HUES6 (cell line): Measurements from ENCODE around the gene KRTAP5-4.
A peak's percentile ranks its signal among the peaks of the same experiment; 100 is the strongest.
"Not testable (repeated sequence)": the region's sequence is repeated elsewhere in the genome, so short reads cannot be mapped to it uniquely, and the experiment has no call there.

Experiments used
- H3K27ac ChIP-seq: 2 replicates; pipeline ENCODE4 v1.7.0; 2013; ENCODE audit warnings: low read depth, mild to moderate bottlenecking, low read length, inconsistent platforms
- H3K27me3 ChIP-seq: 2 replicates; pipeline ENCODE4 v1.6.1; 2013; ENCODE audit warnings: low read length; ENCODE audit not compliant: control insufficient read depth, insufficient read depth
- H3K36me3 ChIP-seq: 2 replicates; pipeline ENCODE4 v1.6.1; 2013; ENCODE audit warnings: low read length; ENCODE audit not compliant: control insufficient read depth, insufficient read depth
- H3K4me1 ChIP-seq: 2 replicates; pipeline ENCODE4 v1.6.1; 2013; ENCODE audit warnings: low read length; ENCODE audit not compliant: control insufficient read depth, insufficient read depth
- H3K4me3 ChIP-seq: 2 replicates; pipeline ENCODE4 v1.5.1; 2013; ENCODE audit warnings: low read depth, low read length
- H3K9ac ChIP-seq: one replicate; pipeline ENCODE4 v1.6.1; 2013; ENCODE audit warnings: mild to moderate bottlenecking, low read length
- H3K9me3 ChIP-seq: 2 replicates; pipeline ENCODE4 v1.6.1; 2013; ENCODE audit warnings: low read depth, low read length; ENCODE audit not compliant: control insufficient read depth, insufficient read depth

The KRTAP5-4 gene

DNA sequence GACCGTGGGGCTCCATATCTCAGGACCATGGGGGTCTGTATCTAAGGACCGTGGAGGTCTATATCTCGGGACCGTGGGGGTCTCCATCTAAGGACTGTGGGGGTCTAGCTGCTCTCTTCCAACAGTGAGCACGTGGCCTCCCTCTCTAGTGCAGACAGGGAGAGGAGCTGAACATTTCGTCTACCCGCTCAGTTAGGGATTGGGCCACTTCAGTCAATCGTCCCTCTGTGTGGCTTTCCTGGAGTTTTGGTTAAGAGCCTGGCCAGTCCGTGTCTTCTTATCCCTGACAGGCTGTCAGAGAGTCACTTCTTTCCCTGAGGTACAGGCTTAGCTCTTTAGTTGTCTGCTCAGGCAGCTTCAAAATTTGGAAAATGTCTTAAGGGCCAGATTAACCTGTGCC, 40.0 kb downstream of the KRTAP5-4 start:
- H3K4me1 ChIP-seq: no peaks in the 10 kb centered on the region
- peaks cover 8% of the 10 kb centered on the region for H3K9me3 ChIP-seq
- no peaks in the 10 kb centered on the region for H3K36me3 ChIP-seq
- H3K9ac ChIP-seq: no peak overlapping the region
- H3K4me3 ChIP-seq: no peak overlapping the region
- no peak overlapping the region for H3K27ac ChIP-seq
- no peaks in the 10 kb centered on the region; the same call in 1 of the 2 replicates for H3K27me3 ChIP-seq

DNA sequence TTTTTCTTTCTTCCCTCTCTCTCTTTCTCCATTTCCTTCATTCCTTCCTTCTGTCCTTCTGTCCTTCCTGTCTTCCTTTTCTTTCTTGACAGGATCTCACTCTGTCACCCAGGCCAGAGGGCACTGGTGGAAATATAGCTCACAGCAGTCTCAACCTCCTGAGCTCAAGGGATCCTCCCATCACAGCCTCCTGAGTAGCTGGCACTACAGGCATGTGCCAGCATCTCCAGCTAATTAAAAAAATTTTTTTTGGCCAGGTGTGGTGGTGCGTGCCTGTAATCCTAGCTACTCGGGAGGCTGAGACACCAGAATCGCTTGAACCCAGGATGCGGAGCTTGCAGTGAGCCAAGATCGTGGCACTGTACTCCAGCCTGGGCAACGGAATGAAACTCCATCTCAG, 45.1 kb downstream of the KRTAP5-4 start:
- H3K36me3 ChIP-seq: no peaks in the 10 kb centered on the region
- peaks cover 41% of the 10 kb centered on the region for H3K27me3 ChIP-seq
- H3K9me3 ChIP-seq: peaks cover 8% of the 10 kb centered on the region
- no peak overlapping the region for H3K27ac ChIP-seq
- no peak overlapping the region for H3K9ac ChIP-seq
- H3K4me3 ChIP-seq: no peak overlapping the region
- peaks cover 4% of the 10 kb centered on the region for H3K4me1 ChIP-seq

DNA sequence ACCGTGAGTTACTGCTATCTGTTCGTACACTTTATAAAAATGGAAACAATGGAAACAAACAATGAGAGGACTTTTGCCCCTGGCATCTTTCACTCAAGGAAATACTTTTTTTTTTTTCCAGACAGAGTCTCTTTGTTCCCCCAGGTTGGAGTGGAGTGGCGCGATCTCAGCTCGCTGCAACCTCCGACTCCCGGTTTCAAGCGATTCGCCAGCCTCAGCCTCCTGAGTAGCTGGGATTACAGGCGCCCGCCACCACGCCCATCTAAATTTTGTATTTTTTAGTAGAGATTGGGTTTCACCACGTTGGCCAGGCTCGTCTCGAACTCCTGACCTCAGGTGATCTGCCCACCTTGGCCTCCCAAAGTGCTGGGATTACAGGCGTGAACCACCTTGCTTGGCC, 46.2 kb downstream of the KRTAP5-4 start:
- H3K4me1 ChIP-seq, H3K9me3 ChIP-seq, H3K9ac ChIP-seq, H3K36me3 ChIP-seq, H3K4me3 ChIP-seq, H3K27ac ChIP-seq: not testable (repeated sequence)
- H3K27me3 ChIP-seq: peaks cover 49% of the 10 kb centered on the region

DNA sequence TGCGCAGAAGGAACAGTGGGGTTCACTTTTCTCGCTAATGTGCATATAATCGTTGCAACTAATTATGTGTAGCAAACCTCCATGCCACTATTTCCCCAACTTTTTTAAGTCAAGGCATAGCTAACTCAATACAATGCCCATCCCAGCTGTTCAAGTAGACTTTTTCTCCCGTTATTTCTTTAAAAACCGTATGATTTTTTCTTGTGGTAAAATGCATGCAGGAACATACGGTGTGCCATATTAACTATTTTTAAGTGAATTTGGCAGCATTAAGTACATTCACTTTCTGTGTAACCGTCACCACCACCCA, 47.0 kb downstream of the KRTAP5-4 start:
- H3K27me3 ChIP-seq: peaks cover 58% of the 10 kb centered on the region
- H3K4me3 ChIP-seq: no peak overlapping the region
- H3K9ac ChIP-seq: no peak overlapping the region
- no peak overlapping the region for H3K27ac ChIP-seq
- peaks cover 8% of the 10 kb centered on the region for H3K9me3 ChIP-seq
- H3K36me3 ChIP-seq: no peaks in the 10 kb centered on the region
- peaks cover 7% of the 10 kb centered on the region for H3K4me1 ChIP-seq

DNA sequence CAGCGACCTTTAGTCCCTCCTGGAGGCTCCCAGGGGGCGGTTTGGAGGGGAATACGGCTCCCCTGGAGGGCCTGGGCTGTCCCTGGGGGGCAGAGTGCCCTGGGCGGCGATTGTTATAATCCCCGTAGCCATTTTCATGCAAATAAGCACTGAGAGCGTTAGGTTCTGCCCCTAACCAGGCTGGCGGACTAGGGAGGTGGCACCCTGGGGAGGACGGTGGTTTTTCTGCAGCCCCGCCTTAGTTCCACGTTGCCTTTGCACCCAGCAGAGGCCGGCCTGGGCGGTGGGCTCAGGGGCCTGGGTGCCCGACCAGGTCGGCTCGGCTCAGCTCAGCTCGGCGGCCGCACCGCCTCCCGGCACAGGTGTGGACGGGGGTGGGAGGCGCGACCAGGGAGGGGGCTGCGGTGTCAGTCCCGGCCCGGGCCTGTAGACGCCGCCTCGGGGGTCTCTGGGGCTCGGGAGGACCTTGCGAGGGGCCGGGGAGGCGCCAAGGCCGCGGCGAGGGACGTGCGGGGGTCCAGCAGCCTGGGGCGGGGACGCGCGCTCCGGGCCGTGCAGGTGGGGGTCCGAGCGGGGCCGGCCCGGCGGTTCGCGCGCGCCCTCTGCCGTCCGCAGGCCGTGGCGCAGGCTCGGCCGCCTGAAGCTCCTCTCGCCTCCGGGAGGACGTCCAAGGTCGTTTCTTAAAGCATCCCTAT, 47.6 kb downstream of the KRTAP5-4 start:
- no peak overlapping the region for H3K27ac ChIP-seq
- peaks cover 63% of the 10 kb centered on the region for H3K27me3 ChIP-seq
- H3K9me3 ChIP-seq: peaks cover 8% of the 10 kb centered on the region
- no peaks in the 10 kb centered on the region for H3K36me3 ChIP-seq
- peaks cover 9% of the 10 kb centered on the region for H3K4me1 ChIP-seq
- H3K9ac ChIP-seq: peak overlapping the region; percentile 14
- peak overlapping the region; percentile 50 for H3K4me3 ChIP-seq

DNA sequence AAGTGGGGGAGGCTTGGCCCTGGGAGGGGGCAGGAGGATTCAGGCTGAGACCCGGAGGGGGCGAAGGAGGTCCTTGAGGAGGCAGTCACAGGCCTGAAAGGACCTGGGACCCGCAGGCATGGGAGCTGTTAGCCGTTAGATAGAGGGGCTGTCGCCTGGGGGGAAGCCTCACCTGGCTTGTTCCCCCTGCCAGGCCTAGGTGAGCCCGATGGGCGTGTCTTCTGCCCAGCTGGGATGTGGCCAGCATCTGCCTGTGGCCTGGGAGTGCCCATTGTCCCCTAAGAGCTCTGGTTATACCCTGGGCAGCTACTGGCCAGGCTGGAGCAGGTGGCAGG, 48.1 kb downstream of the KRTAP5-4 start:
- H3K4me1 ChIP-seq: peaks cover 13% of the 10 kb centered on the region
- H3K36me3 ChIP-seq: no peaks in the 10 kb centered on the region
- H3K27ac ChIP-seq: no peak overlapping the region
- H3K9ac ChIP-seq: no peak overlapping the region
- H3K4me3 ChIP-seq: peak overlapping the region; percentile 50
- peaks cover 8% of the 10 kb centered on the region for H3K9me3 ChIP-seq
- H3K27me3 ChIP-seq: peaks cover 68% of the 10 kb centered on the region

DNA sequence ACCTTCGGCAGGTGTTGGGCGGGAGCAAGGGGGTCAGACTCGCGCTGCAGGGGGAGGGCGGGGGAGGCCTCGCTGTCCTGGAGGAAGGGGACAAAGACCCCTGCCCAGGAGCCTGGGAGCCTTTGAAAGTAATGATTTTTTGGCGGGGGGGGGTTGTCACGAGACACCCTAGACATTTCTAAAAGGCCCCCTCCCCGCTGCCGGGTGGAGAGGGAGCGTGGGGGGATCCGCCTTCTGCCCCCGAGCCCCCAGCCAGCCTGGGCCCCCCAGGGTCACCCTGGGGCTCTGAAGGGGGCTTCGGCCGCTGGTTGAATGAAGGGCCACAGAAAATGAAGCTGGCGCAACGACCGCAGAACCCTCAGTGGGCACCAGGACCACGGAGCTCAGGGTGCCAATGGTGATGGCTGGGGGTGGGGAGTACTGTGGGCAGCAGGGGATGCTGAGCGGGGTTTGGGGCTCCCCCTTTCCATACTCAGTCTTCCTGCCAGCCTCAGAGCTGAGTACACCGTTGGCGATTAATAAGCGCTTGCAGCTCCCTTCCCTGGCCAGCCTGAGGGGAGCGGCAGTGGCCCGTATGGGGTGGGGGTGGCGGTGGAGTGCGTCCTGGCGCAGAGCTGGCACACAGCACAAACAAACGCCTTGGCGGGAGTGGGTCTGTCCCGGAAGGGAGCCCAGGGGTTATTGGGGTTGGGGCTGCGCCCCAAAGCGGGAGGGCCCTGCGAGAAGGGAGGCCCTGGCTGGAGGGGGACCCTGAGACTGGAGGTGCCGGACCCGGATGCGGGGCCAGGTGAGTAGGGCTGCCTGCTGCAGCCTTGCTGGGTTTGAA, 48.6 kb downstream of the KRTAP5-4 start:
- no peak overlapping the region for H3K27ac ChIP-seq

DNA sequence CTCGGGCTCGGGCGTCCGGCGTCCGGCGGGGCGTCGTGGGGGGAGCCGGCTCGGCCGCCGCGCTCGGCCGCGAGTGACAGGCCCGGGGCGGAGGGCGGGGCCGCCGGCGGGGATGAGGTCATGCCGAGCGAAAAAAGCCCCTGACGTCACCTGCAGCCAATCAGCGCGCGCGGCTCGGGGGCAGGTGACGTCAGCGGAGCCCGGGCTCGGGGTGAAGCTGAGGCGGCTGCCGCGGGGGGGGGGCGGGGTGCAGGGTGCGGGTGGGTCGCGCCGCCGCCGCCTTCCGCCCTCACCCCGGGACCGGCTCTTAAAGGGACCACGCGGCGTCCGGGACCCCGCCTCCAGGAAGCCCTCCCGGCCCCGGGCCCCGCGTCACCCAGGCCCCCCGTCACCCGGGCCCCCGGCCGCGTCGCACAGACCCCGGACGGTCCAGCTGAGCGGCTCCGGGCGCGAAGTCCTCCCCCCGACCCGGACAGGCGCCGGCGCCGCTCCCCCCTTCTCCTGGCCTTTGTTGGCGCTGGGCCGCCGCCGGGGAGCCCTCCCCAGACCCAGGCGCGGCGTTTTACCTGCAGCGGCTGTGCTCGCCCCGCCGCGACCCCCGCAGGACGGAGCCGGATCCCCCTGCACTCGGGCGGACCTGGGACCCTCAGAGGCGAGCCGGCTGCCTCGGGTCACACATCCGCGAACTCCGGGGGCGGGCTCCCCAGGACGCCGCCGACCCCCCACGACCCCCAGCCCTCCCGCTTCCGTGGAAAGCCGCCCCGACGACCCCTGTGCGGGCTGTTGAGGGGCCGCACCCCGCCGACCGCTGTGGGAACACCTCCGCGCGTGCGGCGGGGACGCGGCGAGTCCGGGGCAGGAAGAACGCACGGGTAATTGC, 49.5 kb downstream of the KRTAP5-4 start, which contains the start of gene DUSP8:
DUSP8 (minus strand) TSS at position 75 of the 880 bp plus-strand sequence. CDS start 6,445 bp downstream, outside the sequence.
- no peaks in the 10 kb centered on the region for H3K36me3 ChIP-seq
- peak within 1 kb of the TSS; percentile 61 for H3K4me3 ChIP-seq
- H3K27ac ChIP-seq: no peak within 1 kb of the TSS; the same call in 1 of the 2 replicates
- peaks cover 27% of the 10 kb centered on the region for H3K4me1 ChIP-seq
- H3K9me3 ChIP-seq: no peaks in the 10 kb centered on the region
- H3K9ac ChIP-seq: peak within 1 kb of the TSS; percentile 36
- H3K27me3 ChIP-seq: peaks cover 71% of the 10 kb centered on the region

More for the DNA sequence above, 48.6 kb downstream of the KRTAP5-4 start:
- Histone ChIP-seq H3K4me3 (peak overlapping the region; percentile 50), H3K9ac (no peak overlapping the region), H3K9me3 (peaks cover 4% of the 10 kb centered on the region), H3K4me1 (peaks cover 19% of the 10 kb centered on the region), H3K36me3 (no peaks in the 10 kb centered on the region), H3K27me3 (peaks cover 71% of the 10 kb centered on the region)

DNA sequence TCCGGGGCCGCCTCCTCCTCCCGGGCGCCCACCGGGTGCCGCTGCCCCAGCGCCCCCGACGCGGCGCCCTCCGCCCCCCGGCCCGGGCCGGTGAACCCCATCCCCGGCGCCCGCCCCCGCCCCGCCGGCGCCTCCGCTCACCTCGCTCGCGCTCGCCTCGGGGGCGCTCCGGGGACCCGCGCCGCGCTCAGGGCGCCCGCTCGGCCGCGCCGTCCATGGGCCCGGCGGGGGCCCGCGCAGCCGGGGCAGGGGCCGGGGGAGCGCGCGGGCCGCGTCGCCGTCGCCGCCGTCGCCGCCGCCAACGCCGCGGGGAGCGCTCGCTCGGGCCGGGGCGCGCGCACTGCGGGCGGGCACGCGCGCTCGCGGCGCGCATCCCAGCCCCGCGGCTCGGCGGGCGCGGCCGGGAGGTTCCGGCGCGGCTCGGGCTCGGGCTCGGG, 50.2 kb downstream of the KRTAP5-4 start:
- no peak overlapping the region for H3K9ac ChIP-seq
- H3K4me3 ChIP-seq: peak overlapping the region; percentile 61; the same call in 1 of the 2 replicates
- H3K27me3 ChIP-seq: peaks cover 71% of the 10 kb centered on the region
- peaks cover 31% of the 10 kb centered on the region for H3K4me1 ChIP-seq
- no peaks in the 10 kb centered on the region for H3K36me3 ChIP-seq
- no peaks in the 10 kb centered on the region for H3K9me3 ChIP-seq
- no peak overlapping the region for H3K27ac ChIP-seq
